RWPE1 (cell line): ENCODE results near the gene UBASH3A.

Source experiments
- CTCF ChIA-PET: fragments of 350-600 bp; sonication (Branson Sonifier 250); formaldehyde crosslinking; extraction: SDS; loops from one replicate; lab custom pipeline; 2021; lab: Yijun Ruan, JAX
- POLR2A ChIA-PET: fragments of 400-600 bp; formaldehyde crosslinking; extraction: SDS; loops from one replicate; lab custom pipeline; 2020; ENCODE audit warnings: antibody characterized with exemption; ENCODE audit not compliant: low non-redundant PET; lab: Yijun Ruan, JAX
- DNase-seq: peaks from one replicate; pipeline ENCODE4 v3.0.0; 2012; ENCODE audit warnings: low spot score
- H3K27ac ChIP-seq: fragments of 450-650 bp; 2 replicates; pipeline ENCODE4 v1.5.1; 2017
- TF ChIP-seq, protein P1 (sequence below): fragments of 450-650 bp; conservative IDR thresholded peaks from 2 replicates; pipeline ENCODE4 v1.5.1; 2017; ENCODE audit warnings: low read depth, mild to moderate bottlenecking

Gene UBASH3A

GRCh38 chr21:42373196-42373907 is 30.4 kb upstream of the UBASH3A start:
- DNase-seq: no peak
- TF ChIP-seq, protein P1, sequence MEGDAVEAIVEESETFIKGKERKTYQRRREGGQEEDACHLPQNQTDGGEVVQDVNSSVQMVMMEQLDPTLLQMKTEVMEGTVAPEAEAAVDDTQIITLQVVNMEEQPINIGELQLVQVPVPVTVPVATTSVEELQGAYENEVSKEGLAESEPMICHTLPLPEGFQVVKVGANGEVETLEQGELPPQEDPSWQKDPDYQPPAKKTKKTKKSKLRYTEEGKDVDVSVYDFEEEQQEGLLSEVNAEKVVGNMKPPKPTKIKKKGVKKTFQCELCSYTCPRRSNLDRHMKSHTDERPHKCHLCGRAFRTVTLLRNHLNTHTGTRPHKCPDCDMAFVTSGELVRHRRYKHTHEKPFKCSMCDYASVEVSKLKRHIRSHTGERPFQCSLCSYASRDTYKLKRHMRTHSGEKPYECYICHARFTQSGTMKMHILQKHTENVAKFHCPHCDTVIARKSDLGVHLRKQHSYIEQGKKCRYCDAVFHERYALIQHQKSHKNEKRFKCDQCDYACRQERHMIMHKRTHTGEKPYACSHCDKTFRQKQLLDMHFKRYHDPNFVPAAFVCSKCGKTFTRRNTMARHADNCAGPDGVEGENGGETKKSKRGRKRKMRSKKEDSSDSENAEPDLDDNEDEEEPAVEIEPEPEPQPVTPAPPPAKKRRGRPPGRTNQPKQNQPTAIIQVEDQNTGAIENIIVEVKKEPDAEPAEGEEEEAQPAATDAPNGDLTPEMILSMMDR: no peak
- no peak overlapping the region for H3K27ac ChIP-seq
- POLR2A ChIA-PET: no interaction called here
- CTCF ChIA-PET: no interaction called here

- TF ChIP-seq, protein P1: no peak
- H3K27ac ChIP-seq: no peak overlapping the region
- DNase-seq: no peak
- ChIA-PET CTCF (no interaction called here), POLR2A (no interaction called here)
Measured at GRCh38 chr21:42373908-42374455, 29.7 kb upstream of the UBASH3A start.

- CTCF ChIA-PET: no interaction called here
- TF ChIP-seq, protein P1: no peak
- POLR2A ChIA-PET: no interaction called here
- DNase-seq: no peak
- no peak overlapping the region for H3K27ac ChIP-seq
Measured at GRCh38 chr21:42374457-42374856, 29.2 kb upstream of the UBASH3A start.

- POLR2A ChIA-PET: no interaction called here
- TF ChIP-seq, protein P1: no peak
- DNase-seq: no peak
- CTCF ChIA-PET: no interaction called here
- H3K27ac ChIP-seq: no peak overlapping the region
Measured at GRCh38 chr21:42374864-42375499, 28.7 kb upstream of the UBASH3A start.

GRCh38 chr21:42375506-42375905 is 28.2 kb upstream of the UBASH3A start:
- TF ChIP-seq, protein P1: no peak
- ChIA-PET CTCF (no interaction called here), POLR2A (no interaction called here)
- no peak for DNase-seq
- H3K27ac ChIP-seq: no peak overlapping the region

- ChIA-PET CTCF (no interaction called here), POLR2A (no interaction called here)
- DNase-seq: no peak
- H3K27ac ChIP-seq: no peak overlapping the region
- TF ChIP-seq, protein P1: no peak
Measured at GRCh38 chr21:42375966-42376337, 27.8 kb upstream of the UBASH3A start.
